ENCODE measurements around the gene PON3. TPM values are rescaled to one million over a fixed set of nuclear protein-coding genes. Genes with fewer than 3 reads are reported as not detected.

Gene PON3
- total and polyA plus RNA-seq, 11 donors: 0.21 to 1.8 (median 0.70) TPM

- H3K9me3 ChIP-seq: no peaks in the 10 kb centered on the region
- H3K27ac ChIP-seq: no peak overlapping the region
- peaks cover 0 to 3% (median 0%) of the 10 kb centered on the region in 12 donors for H3K4me1 ChIP-seq
- ATAC-seq: no peak
- no peak overlapping the region for H3K4me3 ChIP-seq
- H3K27me3 ChIP-seq: no peaks in the 10 kb centered on the region
- no peak for DNase-seq
- intact Hi-C loops (cut with DNase I): no loop called here
- no peaks in the 10 kb centered on the region for H3K36me3 ChIP-seq
- 87 to 100% (median 93%) methylated on average over 3 of the region's 3 CpGs for WGBS, 4 donors
- TF ChIP-seq CTCF (IDR thresholded peaks at IDR 0.05): no peak
- no peak for TF ChIP-seq POLR2A (IDR thresholded peaks at IDR 0.05)
Observed at GRCh38 chr7:95440394-95441038, 44.3 kb upstream of the PON3 start.

GRCh38 chr7:95436407-95436806 is 40.2 kb upstream of the PON3 start:
- H3K27ac ChIP-seq: no peak overlapping the region
- H3K4me1 ChIP-seq: peaks cover 0 to 15% (median 10%) of the 10 kb centered on the region in 12 donors
- intact Hi-C loops (cut with DNase I): loop anchor here in 1 of 10 donors (5.0 to 10.0 kb wide), 2 partner anchors 36 to 168 kb away; no protein-coding TSS in a partner anchor
- ATAC-seq: no peak
- H3K27me3 ChIP-seq: no peaks in the 10 kb centered on the region
- H3K9me3 ChIP-seq: no peaks in the 10 kb centered on the region
- WGBS, 4 donors: 64 to 84% (median 67%) methylated on average over 4 of the region's 4 CpGs
- H3K36me3 ChIP-seq: no peaks in the 10 kb centered on the region
- no peak overlapping the region for H3K4me3 ChIP-seq
- no peak for DNase-seq
- TF ChIP-seq POLR2A (IDR thresholded peaks at IDR 0.05): no peak
- TF ChIP-seq CTCF (IDR thresholded peaks at IDR 0.05): no peak

GRCh38 chr7:95435422-95435780 is 39.2 kb upstream of the PON3 start:
- no peaks in the 10 kb centered on the region for H3K36me3 ChIP-seq
- DNase-seq (peak in 1 of 5 donors; percentile 25), ATAC-seq (peak in 2 of 4 donors; percentile 8 to 11)
- TF ChIP-seq POLR2A (IDR thresholded peaks at IDR 0.05) (no peak), CTCF (IDR thresholded peaks at IDR 0.05) (no peak)
- WGBS, 4 donors: 53 to 63% (median 58%) methylated on average over 9 of the region's 9 CpGs
- H3K27ac ChIP-seq: peak overlapping the region; percentile 83 to 97 (median 92)
- H3K4me1 ChIP-seq: peaks cover 0 to 15% (median 10%) of the 10 kb centered on the region in 12 donors
- H3K4me3 ChIP-seq: peak overlapping the region; percentile 68 to 89 (median 79)
- H3K27me3 ChIP-seq: no peaks in the 10 kb centered on the region
- intact Hi-C loops (cut with DNase I): loop anchor here in 1 of 10 donors (5.0 to 10.0 kb wide), 2 partner anchors 37 to 169 kb away; no protein-coding TSS in a partner anchor
- H3K9me3 ChIP-seq: no peaks in the 10 kb centered on the region

GRCh38 chr7:95434557-95435421 is 38.6 kb upstream of the PON3 start, which contains the start of gene PON2:
Gene PON2 (minus strand): TSS chr7:95435028. CDS start chr7:95434951, 77 bp downstream.
- ATAC-seq: peak; percentile 94 to 100 (median 99)
- DNase-seq: peak; percentile 80 to 91 (median 89)
- intact Hi-C loops (cut with DNase I): loop anchor here in 1 of 10 donors (5.0 to 10.0 kb wide), 2 partner anchors 38 to 170 kb away; no protein-coding TSS in a partner anchor
- no peaks in the 10 kb centered on the region for H3K27me3 ChIP-seq
- H3K9me3 ChIP-seq: no peaks in the 10 kb centered on the region
- peak within 1 kb of the TSS; percentile 68 to 89 (median 79) for H3K4me3 ChIP-seq
- peak in 1 of 2 donors; percentile 65 for TF ChIP-seq POLR2A (IDR thresholded peaks at IDR 0.05)
- peak in 3 of 12 donors; percentile 5 to 17 (median 11) for TF ChIP-seq CTCF (IDR thresholded peaks at IDR 0.05)
- peak within 1 kb of the TSS; percentile 83 to 97 (median 92) for H3K27ac ChIP-seq
- H3K36me3 ChIP-seq: no peaks in the 10 kb centered on the region
- peaks cover 0 to 15% (median 10%) of the 10 kb centered on the region in 12 donors for H3K4me1 ChIP-seq
- 1 to 3% (median 1%) methylated on average over 39 to 58 of the region's 58 CpGs for WGBS, 4 donors
